Measurements from ENCODE around the gene NHS. TPM values are rescaled to one million over a fixed set of nuclear protein-coding genes. Genes with fewer than 3 reads are reported as not detected.
"Not testable (repeated sequence)": the region's sequence is repeated elsewhere in the genome, so short reads cannot be mapped to it uniquely, and the experiment has no call there.

NHS gene
- polyA plus RNA-seq, 1 donor = 1.4 TPM

DNA sequence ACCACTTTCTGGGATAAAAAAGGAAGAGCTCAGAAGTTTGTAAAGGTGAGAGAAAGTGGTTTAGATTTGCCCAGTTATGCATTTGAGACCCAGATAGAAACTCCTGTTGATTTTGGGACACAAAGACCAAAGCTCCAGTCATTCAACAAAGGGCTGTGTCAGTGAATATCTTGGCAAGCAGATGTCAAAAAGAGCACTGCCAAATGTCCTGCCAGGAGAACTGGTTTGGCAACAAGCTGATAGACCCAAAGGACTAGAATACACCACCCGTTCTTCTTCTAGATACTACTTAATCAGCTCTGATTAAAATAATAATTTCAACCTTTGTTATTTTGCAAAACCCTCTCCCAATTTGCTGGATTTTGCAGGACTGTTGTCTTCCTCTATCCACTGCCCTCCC, 121.4 kb downstream of the NHS start:
- no peak for DNase-seq (ENCODE audit: low read depth)

GRCh38 chrX:17497193-17497592, 122.2 kb downstream of the NHS start:
- no peak for DNase-seq (ENCODE audit: low read depth)

DNA sequence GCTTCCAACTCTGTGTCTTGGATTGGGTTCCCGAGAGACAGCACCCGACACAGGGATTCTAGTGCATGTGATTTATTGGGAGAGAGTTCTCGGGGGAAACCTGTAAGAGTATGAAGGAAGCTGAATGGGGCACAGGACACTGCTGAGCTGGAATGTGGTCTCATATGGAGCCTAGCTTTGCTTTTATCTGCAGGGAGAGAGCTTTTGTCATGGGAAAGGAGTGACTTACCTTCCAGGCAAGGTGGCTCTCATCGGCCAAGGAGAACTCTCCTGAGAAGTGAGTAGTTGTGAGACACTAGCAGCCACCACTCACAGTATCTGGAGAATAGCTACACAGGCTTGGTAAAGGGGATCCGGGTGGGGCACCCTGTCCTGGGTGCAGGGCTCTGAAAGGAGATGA, 124.5 kb downstream of the NHS start:
- DNase-seq (ENCODE audit: low read depth) = no peak

- DNase-seq (ENCODE audit: low read depth) = no peak
Observed at GRCh38 chrX:17500145-17500579, 125.2 kb downstream of the NHS start.

DNA sequence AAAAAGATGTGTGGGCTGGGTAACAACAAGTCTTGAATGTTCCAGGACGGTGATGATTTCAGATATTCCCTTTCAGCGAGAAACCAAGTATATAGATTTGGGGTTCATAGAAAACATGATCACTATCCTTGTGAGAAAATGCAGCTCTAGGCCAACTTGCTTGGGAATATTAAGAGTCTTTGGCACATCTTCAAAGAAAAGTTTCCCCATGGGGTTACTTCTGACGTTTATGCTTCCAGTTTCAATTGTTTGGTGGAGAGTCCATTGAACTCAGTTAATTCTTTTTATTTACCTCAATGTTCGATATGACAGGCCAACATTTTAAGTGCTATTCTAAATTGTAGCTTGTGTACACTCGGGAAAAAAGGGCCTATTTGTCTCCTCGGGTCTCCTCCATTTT, 126.7 kb downstream of the NHS start:
- DNase-seq (ENCODE audit: low read depth) = no peak

GRCh38 chrX:17506352-17506751, 131.4 kb downstream of the NHS start:
- DNase-seq (ENCODE audit: low read depth) = not testable (repeated sequence)

DNA sequence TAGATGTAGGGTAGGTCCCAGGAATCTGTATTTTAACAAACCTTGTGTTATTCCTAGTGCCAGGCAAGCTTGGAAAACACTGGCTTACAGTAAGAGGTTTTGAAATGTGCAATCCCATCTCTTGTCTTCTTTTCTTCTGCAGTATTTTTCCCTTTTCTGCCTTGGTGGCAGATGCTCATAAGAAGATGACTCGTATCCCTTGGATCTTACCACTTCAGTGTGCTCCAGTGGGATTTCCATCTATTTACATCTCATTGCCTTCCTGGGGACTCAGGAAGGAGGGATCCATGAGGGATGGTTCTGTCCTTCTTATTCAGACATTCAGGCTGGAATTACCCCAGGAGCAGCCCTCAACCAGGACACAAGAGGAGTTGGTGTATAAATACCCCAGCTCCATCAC, 136.6 kb downstream of the NHS start:
- DNase-seq (ENCODE audit: low read depth) = no peak

DNA sequence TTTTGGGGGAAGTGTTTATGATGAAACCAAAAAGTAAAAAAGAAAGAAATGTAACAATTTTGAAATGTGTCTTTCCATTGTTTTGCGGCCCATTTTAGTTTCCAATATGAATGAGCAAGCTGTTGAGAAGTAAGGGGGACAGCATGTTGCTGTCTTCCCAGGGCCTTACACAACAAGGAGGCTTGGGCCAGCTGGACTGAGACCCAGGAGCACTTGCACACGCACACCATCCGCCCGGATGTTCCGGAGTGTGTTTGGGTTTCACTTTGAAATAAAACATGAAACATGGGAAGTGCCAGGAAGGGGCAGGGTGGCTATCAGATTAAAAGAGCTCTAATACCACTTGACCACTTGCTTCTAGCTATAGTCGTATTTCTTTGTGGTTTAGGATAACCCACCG, 144.4 kb downstream of the NHS start:
- DNase-seq (ENCODE audit: low read depth) = no peak

- DNase-seq (ENCODE audit: low read depth) = no peak
Observed at GRCh38 chrX:17520016-17520615, 145.1 kb downstream of the NHS start.

- DNase-seq (ENCODE audit: low read depth) = no peak
Observed at GRCh38 chrX:17521871-17522693, 147.1 kb downstream of the NHS start.

GRCh38 chrX:17525266-17525665, 150.3 kb downstream of the NHS start:
- DNase-seq (ENCODE audit: low read depth) = no peak

DNA sequence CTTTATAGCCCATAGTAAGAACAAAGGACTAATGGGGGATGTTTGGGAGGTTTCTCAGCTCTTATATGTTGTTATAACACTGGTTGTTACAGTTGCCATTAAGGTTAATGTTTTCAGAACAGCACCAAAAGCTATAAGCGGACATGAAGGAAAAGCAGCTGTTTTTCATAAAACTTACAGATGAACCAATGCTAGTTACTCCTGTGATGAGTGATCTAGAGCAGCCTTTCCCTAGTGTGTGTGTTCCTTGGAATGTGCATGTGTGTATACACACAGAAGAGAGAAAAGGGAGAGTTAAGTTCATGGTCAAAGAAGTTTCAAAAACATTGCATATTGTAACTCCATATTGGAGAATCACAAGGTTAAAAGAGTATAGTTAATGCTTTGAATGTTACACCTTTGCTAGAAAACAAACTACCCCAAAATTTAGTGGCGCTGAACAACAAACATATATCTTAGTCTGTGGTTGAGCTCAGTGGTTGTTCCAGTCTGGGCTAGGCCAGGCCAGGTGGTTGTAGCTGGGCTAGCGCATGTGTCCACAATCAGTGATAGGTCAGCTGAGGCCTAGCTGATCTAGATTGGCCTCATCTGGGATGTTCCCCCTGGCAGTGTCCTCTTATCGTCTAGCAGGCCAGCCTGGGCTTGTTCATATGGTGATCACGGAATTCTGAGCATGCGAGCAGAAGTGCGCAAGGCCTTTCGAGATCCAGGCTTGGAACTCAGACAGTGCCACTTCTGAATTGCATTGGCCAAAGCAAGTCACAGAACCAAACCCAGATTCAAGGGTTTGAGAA, 151.0 kb downstream of the NHS start:
- no peak for DNase-seq (ENCODE audit: low read depth)

DNA sequence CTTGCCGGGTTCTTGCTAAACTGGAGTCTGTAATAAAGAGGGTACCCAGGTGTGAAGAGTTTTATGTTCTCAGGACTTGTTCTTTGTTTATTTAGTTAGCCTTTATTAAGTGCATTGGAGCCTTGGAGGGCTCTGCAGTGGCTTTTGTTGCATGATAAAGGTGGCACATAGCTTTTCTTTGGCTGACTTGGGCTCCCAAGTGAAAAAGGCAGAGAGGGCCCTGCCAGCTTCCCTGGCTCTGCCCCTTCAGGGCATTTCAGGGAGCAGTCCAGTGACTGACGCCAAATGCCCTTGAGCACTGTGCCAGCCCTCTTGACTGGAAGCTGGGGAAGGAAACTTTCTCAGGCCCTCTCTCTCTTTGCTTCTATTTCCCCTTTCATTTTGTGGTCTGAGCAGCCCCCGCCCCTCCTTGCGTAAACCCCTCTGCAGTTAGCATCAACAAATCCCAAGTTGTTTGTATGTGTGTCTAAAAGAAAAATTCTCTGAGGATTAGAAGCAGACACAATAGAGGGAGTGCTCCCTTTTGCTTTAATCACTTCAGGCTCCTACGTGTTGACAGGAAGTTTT, 152.2 kb downstream of the NHS start:
- no peak for DNase-seq (ENCODE audit: low read depth)

DNA sequence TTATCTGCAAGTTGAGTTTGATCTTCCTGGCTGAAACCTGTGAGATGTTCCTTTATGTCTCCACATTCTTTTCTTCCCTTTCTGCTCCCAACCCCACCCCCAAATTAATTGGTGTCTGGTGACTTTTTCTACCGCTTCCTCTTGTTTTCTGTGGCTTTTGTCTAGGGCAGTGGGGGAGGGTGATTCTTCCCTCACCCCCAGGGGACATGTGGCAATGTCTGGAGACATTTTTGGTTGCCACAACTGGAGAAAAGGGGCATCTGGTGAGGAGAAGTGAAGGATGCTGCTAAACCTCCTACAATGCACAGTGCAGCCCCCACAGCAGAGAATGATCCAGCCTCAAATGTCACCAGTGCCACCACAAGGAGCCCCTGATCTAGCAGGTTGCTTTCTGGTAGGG, 152.9 kb downstream of the NHS start:
- no peak for DNase-seq (ENCODE audit: low read depth)

DNA sequence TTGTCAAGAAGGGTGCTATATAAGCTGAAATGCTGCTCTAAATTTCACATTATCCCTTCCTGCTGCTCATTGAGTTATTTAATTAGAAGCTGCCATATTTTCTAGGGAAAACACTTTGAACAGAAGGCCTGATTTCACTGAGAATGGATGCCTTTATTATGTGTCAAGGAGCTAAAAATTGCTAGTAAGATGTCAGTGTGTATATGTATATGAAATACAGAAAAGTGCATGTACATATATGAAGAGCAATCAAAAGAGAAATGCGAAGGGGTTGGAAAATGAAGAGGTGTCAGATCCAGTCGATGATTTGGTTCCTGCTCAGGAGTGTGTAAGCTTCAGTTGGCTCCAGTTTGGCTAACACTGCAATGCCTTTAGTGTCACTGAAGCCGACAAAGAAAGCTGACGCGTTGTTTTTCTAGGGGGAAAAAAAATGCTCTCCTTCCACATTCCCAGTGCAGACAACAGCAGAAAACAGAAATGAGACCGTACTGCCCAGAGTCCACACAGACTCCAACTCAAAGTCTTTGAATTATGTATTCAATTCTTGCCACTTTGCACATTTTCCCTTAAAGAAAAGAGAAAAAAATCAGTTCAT, 154.2 kb downstream of the NHS start:
- DNase-seq (ENCODE audit: low read depth) = no peak

DNA sequence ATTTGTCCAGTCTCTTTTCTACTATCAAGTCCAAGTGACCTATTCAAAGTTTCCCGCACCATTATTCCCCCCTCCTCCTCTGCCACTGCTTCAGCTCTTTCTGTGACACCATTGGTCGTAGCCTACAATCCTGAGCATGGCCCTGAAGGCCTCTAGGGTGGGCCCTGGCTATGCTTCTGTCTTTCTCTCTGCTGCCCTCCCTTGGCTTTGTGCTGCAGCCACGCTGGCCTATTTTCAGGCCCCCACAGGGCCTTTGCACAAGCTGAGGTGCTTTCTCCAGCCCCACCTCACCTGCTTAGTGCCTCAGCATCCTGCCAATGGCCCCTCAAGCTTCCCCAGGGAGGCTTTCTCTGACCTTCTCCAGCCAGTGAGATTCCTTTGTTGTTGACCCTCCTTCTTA, 156.5 kb downstream of the NHS start:
- DNase-seq (ENCODE audit: low read depth) = no peak

DNA sequence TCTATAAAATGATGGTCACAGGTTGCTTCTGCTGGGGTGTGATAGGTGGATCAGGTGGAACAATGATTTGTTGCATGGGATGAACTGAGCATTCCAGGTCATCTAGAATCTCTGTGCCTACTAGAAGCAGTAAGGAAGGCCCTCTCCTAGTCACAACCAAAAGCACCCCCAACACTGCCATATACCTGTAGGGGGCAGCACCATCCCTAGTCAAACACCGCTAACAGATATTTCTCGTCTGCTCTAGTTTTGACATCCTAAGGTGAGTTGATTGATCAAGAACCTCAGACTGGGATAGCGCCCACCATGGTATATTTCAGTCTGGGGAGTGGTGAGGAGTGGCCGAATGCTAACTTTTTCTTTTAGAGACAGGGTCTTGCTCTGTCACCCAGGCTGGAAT, 160.2 kb downstream of the NHS start:
- no peak for DNase-seq (ENCODE audit: low read depth)

DNA sequence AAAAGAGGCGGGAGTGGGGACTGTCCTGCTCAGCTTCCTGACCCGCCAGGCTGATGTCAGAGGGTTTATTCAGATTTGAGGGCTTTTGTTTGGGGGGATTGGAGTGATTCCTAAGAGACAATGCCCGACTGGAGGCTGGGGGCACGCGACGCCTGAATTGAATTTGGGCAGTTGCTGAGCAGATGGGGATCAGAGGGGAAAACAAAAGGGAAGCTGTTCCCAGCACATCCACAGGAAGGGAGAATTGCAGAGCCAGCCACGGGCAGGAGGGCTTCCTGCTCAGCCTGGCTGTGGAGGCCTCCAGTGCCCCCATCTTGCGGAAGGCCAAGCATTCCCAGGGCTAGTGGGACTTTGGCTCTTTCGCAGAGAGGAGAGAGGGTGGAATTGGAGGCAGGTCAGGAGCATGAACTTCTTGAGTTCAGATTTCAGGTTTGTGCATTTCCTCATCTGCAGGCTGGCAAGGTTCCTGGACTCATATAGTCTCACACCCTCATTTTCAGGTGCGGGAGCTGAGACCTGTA, 162.8 kb downstream of the NHS start:
- DNase-seq (ENCODE audit: low read depth) = no peak

- no peak for DNase-seq (ENCODE audit: low read depth)
Observed at GRCh38 chrX:17542123-17542522, 167.1 kb downstream of the NHS start.

GRCh38 chrX:17544821-17545220, 169.8 kb downstream of the NHS start:
- no peak for DNase-seq (ENCODE audit: low read depth)

- DNase-seq (ENCODE audit: low read depth) = no peak
Observed at GRCh38 chrX:17546356-17546755, 171.4 kb downstream of the NHS start.

GRCh38 chrX:17547658-17548057, 172.7 kb downstream of the NHS start:
- DNase-seq (ENCODE audit: low read depth) = no peak

All from forelimb muscle (tissue), 1 donor.